BE2C (cell line): ENCODE results near the gene SFMBT2.
"Not testable (repeated sequence)": the region's sequence is repeated elsewhere in the genome, so short reads cannot be mapped to it uniquely, and the experiment has no call there.

Experiments
- DNase-seq: peaks from one replicate; pipeline ENCODE4 v3.0.0-alpha.2; 2020
- H3K27me3 ChIP-seq: fragments of 250-450 bp; sonication (Bioruptor Pico); 2 replicates; pipeline ENCODE4 v1.5.1; 2020; ENCODE audit warnings: mild to moderate bottlenecking
- H3K36me3 ChIP-seq: fragments of 250-450 bp; sonication (Bioruptor Pico); 2 replicates; pipeline ENCODE4 v1.5.1; 2020; ENCODE audit warnings: mild to moderate bottlenecking
- H3K4me1 ChIP-seq: fragments of 250-450 bp; sonication (Bioruptor Pico); 2 replicates; pipeline ENCODE4 v1.5.1; 2020
- H3K4me3 ChIP-seq: 2 replicates; pipeline ENCODE4 v1.5.1; 2011; ENCODE audit warnings: low read depth, low read length
- H3K9me3 ChIP-seq: fragments of 250-450 bp; sonication (Bioruptor Pico); 2 replicates; pipeline ENCODE4 v1.5.1; 2020
- CTCF ChIP-seq: IDR thresholded peaks from 2 replicates; pipeline ENCODE4 v1.5.1; 2012; ENCODE audit warnings: mild to moderate bottlenecking, low read depth, low read length

The SFMBT2 gene

GRCh38 chr10:7230036-7230435, 180.8 kb downstream of the SFMBT2 start:
- no peaks in the 10 kb centered on the region for H3K27me3 ChIP-seq
- no peak for DNase-seq
- H3K36me3 ChIP-seq = peaks cover 8% of the 10 kb centered on the region; the same call in 1 of the 2 replicates
- TF ChIP-seq CTCF = no peak
- no peaks in the 10 kb centered on the region; the same call in 1 of the 2 replicates for H3K4me1 ChIP-seq
- no peaks in the 10 kb centered on the region for H3K9me3 ChIP-seq
- H3K4me3 ChIP-seq = no peak overlapping the region

- H3K4me3 ChIP-seq = no peak overlapping the region
- no peaks in the 10 kb centered on the region; the same call in 1 of the 2 replicates for H3K4me1 ChIP-seq
- TF ChIP-seq CTCF = no peak
- H3K27me3 ChIP-seq = no peaks in the 10 kb centered on the region
- H3K9me3 ChIP-seq = no peaks in the 10 kb centered on the region
- H3K36me3 ChIP-seq = peaks cover 8% of the 10 kb centered on the region
- DNase-seq = no peak
These were observed 185.7 kb downstream of the SFMBT2 start for GRCh38 chr10:7225133-7225532.

GRCh38 chr10:7218968-7219367, 191.9 kb downstream of the SFMBT2 start:
- Histone ChIP-seq H3K9me3 (no peaks in the 10 kb centered on the region), H3K27me3 (no peaks in the 10 kb centered on the region), H3K4me1 (no peaks in the 10 kb centered on the region; the same call in none of the 2 replicates), H3K4me3 (no peak overlapping the region), H3K36me3 (peaks cover 11% of the 10 kb centered on the region)
- TF ChIP-seq CTCF = peak; percentile 23; the same call in 1 of the 2 replicates
- DNase-seq = no peak

- H3K9me3 ChIP-seq, H3K27me3 ChIP-seq, H3K4me1 ChIP-seq, DNase-seq, H3K4me3 ChIP-seq: not testable (repeated sequence)
- H3K36me3 ChIP-seq = peaks cover 14% of the 10 kb centered on the region; the same call in 1 of the 2 replicates
These were observed 198.1 kb downstream of the SFMBT2 start for GRCh38 chr10:7212696-7213095.

- no peak for TF ChIP-seq CTCF
- Histone ChIP-seq H3K4me3 (no peak overlapping the region), H3K27me3 (no peaks in the 10 kb centered on the region), H3K4me1 (no peaks in the 10 kb centered on the region), H3K36me3 (peaks cover 14% of the 10 kb centered on the region; the same call in 1 of the 2 replicates), H3K9me3 (no peaks in the 10 kb centered on the region)
- DNase-seq = no peak
These were observed 198.8 kb downstream of the SFMBT2 start for GRCh38 chr10:7211857-7212577.

GRCh38 chr10:7210516-7210915, 200.3 kb downstream of the SFMBT2 start:
- Histone ChIP-seq H3K27me3 (no peaks in the 10 kb centered on the region), H3K9me3 (no peaks in the 10 kb centered on the region), H3K4me3 (no peak overlapping the region), H3K4me1 (no peaks in the 10 kb centered on the region), H3K36me3 (peaks cover 6% of the 10 kb centered on the region; the same call in 1 of the 2 replicates)
- DNase-seq = no peak
- TF ChIP-seq CTCF = no peak
